ENCODE data around the gene MMP17. TPM values are rescaled to one million over a fixed set of nuclear protein-coding genes. Genes with fewer than 3 reads are reported as not detected.

MMP17 gene
- total and polyA plus RNA-seq, 8 donors = 0.58 to 21.5 (median 2.5) TPM

DNA sequence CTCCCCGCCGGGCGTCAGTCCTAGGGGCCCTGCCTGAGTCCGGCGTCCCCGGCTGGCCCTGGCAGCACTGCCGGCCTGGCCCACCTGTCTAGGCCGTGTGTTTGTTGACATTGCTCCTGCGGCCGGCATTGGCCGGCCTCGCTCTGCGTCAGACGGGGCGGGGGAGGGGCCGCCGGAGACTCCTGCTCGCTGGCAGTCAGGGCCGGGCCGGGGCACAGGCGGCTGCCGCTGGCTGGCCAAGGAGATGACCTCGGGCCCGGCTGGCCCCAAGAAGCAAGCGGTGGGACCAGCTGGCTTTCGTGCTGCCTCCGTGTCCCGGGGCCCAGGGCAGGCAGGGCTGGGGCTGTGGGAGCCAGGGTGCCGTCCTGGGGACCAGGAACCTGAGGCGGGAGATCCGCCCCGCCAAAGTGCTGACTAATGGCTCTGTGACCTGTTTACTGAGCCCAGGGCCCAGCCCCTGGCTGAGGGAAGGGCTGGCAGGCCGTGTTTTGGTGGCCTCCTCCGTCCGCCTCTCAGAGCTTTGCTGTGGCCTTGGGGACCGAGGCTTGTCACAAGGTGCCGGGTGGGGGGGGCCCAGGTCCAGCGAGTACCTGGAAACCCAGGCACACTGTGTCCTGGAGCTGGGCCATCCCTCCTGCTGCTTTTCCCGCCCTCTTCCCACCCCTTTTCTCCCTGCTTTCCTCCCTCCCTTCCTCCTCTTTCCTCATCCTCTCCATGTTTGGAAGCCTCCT is 68.1 kb downstream of the MMP17 start:
- Histone ChIP-seq H3K9me3 (no peaks in the 10 kb centered on the region), H3K4me3 (peak overlapping the region; percentile 31 to 57 (median 47)), H3K27ac (peak overlapping the region; percentile 97 to 100 (median 99)), H3K36me3 (no peaks in the 10 kb centered on the region), H3K4me1 (peaks cover 5 to 13% (median 7%) of the 10 kb centered on the region in 3 donors), H3K27me3 (no peaks in the 10 kb centered on the region)
- FAIRE-seq = no peak
- peak; percentile 96 to 99 (median 98) for DNase-seq
- intact Hi-C loops (cut with DNase I) = no loop called here
- ATAC-seq = peak; percentile 77 to 89 (median 80)
- TF ChIP-seq, protein P1, sequence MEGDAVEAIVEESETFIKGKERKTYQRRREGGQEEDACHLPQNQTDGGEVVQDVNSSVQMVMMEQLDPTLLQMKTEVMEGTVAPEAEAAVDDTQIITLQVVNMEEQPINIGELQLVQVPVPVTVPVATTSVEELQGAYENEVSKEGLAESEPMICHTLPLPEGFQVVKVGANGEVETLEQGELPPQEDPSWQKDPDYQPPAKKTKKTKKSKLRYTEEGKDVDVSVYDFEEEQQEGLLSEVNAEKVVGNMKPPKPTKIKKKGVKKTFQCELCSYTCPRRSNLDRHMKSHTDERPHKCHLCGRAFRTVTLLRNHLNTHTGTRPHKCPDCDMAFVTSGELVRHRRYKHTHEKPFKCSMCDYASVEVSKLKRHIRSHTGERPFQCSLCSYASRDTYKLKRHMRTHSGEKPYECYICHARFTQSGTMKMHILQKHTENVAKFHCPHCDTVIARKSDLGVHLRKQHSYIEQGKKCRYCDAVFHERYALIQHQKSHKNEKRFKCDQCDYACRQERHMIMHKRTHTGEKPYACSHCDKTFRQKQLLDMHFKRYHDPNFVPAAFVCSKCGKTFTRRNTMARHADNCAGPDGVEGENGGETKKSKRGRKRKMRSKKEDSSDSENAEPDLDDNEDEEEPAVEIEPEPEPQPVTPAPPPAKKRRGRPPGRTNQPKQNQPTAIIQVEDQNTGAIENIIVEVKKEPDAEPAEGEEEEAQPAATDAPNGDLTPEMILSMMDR (IDR thresholded peaks at IDR 0.05) = no peak
- WGBS, 2 donors = 0 to 3% methylated on average over 30 to 39 of the region's 39 CpGs

DNA sequence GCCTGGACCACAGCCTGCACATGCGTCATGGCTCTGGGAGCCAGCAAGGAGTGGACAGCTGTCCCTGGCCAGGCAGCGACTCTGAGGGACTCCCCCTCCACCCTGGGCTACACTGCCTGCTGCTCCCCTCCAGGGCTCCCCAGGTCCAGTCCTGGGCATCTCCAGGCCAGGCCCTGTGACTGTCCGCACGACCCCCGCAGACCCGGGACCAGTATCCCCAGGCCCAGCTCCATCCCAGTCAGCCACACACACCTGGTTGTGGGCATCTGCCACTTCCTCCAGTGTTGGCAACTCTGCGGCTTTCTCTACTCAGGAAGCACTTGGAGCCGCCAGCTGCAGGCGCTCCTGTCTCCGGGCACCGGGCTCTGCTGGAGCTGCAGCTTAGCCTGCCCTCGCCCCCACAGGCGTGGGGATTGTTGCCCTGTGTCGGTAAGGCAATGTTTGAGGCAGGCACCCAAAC is 68.6 kb downstream of the MMP17 start:
- FAIRE-seq = no peak
- Histone ChIP-seq H3K9me3 (no peaks in the 10 kb centered on the region), H3K4me1 (peaks cover 5 to 19% (median 7%) of the 10 kb centered on the region in 3 donors), H3K27ac (peak overlapping the region; percentile 97 to 100 (median 99)), H3K27me3 (no peaks in the 10 kb centered on the region), H3K4me3 (peak overlapping the region; percentile 9 to 57 (median 38)), H3K36me3 (no peaks in the 10 kb centered on the region)
- no peak for DNase-seq
- ATAC-seq = peak; percentile 9 to 71 (median 20)
- TF ChIP-seq, protein P1 (IDR thresholded peaks at IDR 0.05) = no peak
- intact Hi-C loops (cut with DNase I) = no loop called here
- WGBS, 2 donors = 21 to 24% methylated on average over 14 of the region's 14 CpGs

DNA sequence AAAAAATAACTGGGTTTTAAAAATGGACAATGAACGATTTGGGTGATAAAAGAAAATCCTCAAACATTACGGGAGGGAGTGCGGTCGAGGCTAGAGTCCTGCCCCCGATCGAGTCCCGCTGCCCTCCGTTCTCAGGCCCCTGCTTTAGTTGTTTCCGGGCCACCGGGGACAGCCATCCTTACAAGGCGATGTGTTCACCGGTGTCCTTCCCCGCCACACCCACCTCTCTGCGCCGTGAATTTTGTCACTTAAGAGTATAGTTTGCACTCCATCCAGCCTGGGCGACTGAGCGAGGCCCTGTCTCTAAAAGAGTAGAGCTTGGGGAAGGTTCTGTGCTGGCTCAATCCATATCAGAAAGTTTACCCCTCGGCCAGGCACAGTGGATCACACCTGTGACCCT is 69.1 kb downstream of the MMP17 start:
- FAIRE-seq (no peak), ATAC-seq (no peak), DNase-seq (peak in 4 of 6 donors; percentile 55 to 75 (median 60))
- peak overlapping the region; percentile 97 to 100 (median 99) for H3K27ac ChIP-seq
- intact Hi-C loops (cut with DNase I) = no loop called here
- no peaks in the 10 kb centered on the region for H3K27me3 ChIP-seq
- H3K4me3 ChIP-seq = peak overlapping the region in 3 of 4 donors; percentile 9 to 57 (median 52)
- 35 to 48% methylated on average over 18 of the region's 18 CpGs for WGBS, 2 donors
- H3K36me3 ChIP-seq = no peaks in the 10 kb centered on the region
- no peaks in the 10 kb centered on the region for H3K9me3 ChIP-seq
- H3K4me1 ChIP-seq = peaks cover 5 to 21% (median 7%) of the 10 kb centered on the region in 3 donors
- TF ChIP-seq, protein P1 (IDR thresholded peaks at IDR 0.05) = no peak

DNA sequence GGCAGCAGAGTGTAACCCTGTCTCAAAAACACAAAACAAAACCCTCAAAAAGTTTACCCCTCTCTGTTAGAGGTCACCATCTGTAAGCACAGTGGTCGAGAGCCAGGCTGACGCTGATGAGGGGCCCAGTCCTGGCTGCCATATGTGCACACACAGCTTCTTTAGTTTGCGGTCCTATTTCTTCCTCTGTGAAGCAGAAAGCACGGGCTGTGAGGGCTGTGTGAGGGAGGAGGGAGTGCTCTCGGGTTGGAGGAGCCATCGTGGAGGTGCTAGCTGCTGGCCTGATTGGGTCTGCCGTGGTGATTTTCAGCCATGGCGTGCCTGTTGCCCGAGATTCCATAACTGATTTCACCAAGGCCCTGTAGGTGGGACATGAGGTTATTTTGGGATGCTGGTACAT is 69.7 kb downstream of the MMP17 start:
- intact Hi-C loops (cut with DNase I) = no loop called here
- H3K4me1 ChIP-seq = peaks cover 5 to 21% (median 7%) of the 10 kb centered on the region in 3 donors

More for the DNA sequence above, 69.7 kb downstream of the MMP17 start:
- H3K27ac ChIP-seq = peak overlapping the region in 3 of 4 donors; percentile 98 to 100 (median 100)
- ATAC-seq = no peak
- WGBS, 2 donors = 59 to 66% methylated on average over 9 of the region's 9 CpGs
- DNase-seq = peak in 3 of 6 donors; percentile 31 to 54 (median 41)
- H3K36me3 ChIP-seq = no peaks in the 10 kb centered on the region
- no peak for FAIRE-seq
- no peaks in the 10 kb centered on the region for H3K27me3 ChIP-seq
- peak overlapping the region in 2 of 4 donors; percentile 52 to 57 for H3K4me3 ChIP-seq
- no peaks in the 10 kb centered on the region for H3K9me3 ChIP-seq
- TF ChIP-seq, protein P1 (IDR thresholded peaks at IDR 0.05) = no peak

All from pancreas (tissue), 10 donors.